SU-DHL-6 (cell line): ENCODE results near the gene BAZ2A.

Source experiments
- EZH2phosphoT487 ChIP-seq: fragments of 200-600 bp; sonication (generic), shearing (Covaris generic); conservative IDR thresholded peaks from 2 replicates; pipeline ENCODE4 v1.6.1; 2018; ENCODE audit warnings: mild to moderate bottlenecking, antibody characterized with exemption, low read length, moderate library complexity, mixed read lengths
- TF ChIP-seq, protein P1 (sequence below): fragments of 200-600 bp; sonication (generic); IDR thresholded peaks from one replicate; pipeline ENCODE4 v1.5.1; 2017; ENCODE audit warnings: antibody characterized with exemption, mild to moderate bottlenecking, low read length, moderate library complexity; ENCODE audit not compliant: insufficient read depth, poor library complexity, severe bottlenecking

DNA sequence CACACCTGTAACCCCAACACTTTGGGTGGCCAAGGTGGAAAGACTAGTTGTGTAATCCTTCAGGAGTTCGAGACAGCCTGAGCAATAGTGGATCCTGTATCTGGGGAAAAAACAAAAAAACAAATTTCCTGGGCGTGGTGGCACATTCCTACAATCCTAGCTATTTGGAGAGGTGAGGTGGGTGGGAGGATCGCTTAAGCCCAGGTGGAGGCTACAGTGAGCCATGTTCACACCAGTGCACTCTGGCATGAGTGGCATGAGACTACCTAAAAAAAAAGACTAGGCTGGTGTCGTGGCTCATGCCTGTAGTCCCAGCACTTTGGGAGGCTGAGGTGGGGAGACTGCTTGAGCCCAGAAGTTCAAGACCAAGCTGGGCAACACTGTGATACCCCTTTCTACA, 40.7 kb upstream of the BAZ2A start:
- TF ChIP-seq, protein P1, sequence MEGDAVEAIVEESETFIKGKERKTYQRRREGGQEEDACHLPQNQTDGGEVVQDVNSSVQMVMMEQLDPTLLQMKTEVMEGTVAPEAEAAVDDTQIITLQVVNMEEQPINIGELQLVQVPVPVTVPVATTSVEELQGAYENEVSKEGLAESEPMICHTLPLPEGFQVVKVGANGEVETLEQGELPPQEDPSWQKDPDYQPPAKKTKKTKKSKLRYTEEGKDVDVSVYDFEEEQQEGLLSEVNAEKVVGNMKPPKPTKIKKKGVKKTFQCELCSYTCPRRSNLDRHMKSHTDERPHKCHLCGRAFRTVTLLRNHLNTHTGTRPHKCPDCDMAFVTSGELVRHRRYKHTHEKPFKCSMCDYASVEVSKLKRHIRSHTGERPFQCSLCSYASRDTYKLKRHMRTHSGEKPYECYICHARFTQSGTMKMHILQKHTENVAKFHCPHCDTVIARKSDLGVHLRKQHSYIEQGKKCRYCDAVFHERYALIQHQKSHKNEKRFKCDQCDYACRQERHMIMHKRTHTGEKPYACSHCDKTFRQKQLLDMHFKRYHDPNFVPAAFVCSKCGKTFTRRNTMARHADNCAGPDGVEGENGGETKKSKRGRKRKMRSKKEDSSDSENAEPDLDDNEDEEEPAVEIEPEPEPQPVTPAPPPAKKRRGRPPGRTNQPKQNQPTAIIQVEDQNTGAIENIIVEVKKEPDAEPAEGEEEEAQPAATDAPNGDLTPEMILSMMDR, result no peak
- TF ChIP-seq EZH2phosphoT487, result no peak
